PFSK-1 (cell line): ENCODE results near the gene GRIFIN.

ENCODE experiments used
- FOXP2 ChIP-seq: optimal IDR thresholded peaks from 2 replicates; pipeline ENCODE3; 2011; ENCODE audit warnings: borderline replicate concordance, control low read depth, inconsistent platforms; ENCODE audit not compliant: insufficient read depth; ENCODE audit errors: extremely low read length, extremely low read depth
- POLR2AphosphoS5 ChIP-seq: IDR thresholded peaks from 2 replicates; pipeline ENCODE4 v1.6.1; 2012; ENCODE audit warnings: low read depth, mild to moderate bottlenecking, control low read depth, low read length, moderate library complexity
- SIN3A ChIP-seq: IDR thresholded peaks from 2 replicates; pipeline ENCODE4 v1.6.1; 2012; ENCODE audit warnings: mild to moderate bottlenecking, low read length, moderate library complexity, borderline replicate concordance; ENCODE audit not compliant: insufficient read depth
- TAF1 ChIP-seq: IDR thresholded peaks from 2 replicates; pipeline ENCODE4 v1.6.1; 2012; ENCODE audit warnings: low read length, control low read depth, borderline replicate concordance; ENCODE audit not compliant: insufficient read depth
- TF ChIP-seq, protein P1 (sequence below), 2 experiments: IDR thresholded peaks; 2 replicates each; pipeline versions ENCODE4 v1.6.1 to v1.8.0; 2011 to 2012; ENCODE audit warnings: low read depth in 2 of 2, low read length in 2 of 2, control low read depth in 1 of 2, inconsistent platforms in 1 of 2, mild to moderate bottlenecking in 1 of 2, moderate library complexity in 1 of 2; ENCODE audit not compliant: insufficient read depth in 1 of 2

GRIFIN gene

DNA sequence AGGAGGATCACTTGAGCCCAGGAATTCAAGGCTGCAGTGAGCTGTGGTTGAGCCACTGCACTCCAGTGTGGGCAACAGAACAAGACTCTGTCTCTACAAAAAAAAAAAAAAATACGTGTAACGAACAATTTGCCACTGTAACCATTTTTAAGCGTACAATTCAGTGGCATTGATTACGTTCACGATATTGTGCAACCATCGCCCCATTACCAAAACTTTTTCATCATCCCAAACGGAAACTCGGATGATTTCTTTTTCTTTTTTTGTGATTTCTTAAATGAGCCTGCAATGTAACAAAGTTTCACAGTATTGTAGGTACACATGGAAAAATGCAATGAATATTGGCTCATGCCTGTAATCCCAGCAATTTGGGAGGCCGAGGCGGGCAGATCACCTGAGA, 9.5 kb downstream of the GRIFIN start:
- no peak for TF ChIP-seq FOXP2
- no peak for TF ChIP-seq SIN3A
- TF ChIP-seq TAF1 = no peak
- no peak for TF ChIP-seq POLR2AphosphoS5
- TF ChIP-seq, protein P1, sequence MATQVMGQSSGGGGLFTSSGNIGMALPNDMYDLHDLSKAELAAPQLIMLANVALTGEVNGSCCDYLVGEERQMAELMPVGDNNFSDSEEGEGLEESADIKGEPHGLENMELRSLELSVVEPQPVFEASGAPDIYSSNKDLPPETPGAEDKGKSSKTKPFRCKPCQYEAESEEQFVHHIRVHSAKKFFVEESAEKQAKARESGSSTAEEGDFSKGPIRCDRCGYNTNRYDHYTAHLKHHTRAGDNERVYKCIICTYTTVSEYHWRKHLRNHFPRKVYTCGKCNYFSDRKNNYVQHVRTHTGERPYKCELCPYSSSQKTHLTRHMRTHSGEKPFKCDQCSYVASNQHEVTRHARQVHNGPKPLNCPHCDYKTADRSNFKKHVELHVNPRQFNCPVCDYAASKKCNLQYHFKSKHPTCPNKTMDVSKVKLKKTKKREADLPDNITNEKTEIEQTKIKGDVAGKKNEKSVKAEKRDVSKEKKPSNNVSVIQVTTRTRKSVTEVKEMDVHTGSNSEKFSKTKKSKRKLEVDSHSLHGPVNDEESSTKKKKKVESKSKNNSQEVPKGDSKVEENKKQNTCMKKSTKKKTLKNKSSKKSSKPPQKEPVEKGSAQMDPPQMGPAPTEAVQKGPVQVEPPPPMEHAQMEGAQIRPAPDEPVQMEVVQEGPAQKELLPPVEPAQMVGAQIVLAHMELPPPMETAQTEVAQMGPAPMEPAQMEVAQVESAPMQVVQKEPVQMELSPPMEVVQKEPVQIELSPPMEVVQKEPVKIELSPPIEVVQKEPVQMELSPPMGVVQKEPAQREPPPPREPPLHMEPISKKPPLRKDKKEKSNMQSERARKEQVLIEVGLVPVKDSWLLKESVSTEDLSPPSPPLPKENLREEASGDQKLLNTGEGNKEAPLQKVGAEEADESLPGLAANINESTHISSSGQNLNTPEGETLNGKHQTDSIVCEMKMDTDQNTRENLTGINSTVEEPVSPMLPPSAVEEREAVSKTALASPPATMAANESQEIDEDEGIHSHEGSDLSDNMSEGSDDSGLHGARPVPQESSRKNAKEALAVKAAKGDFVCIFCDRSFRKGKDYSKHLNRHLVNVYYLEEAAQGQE (IDR thresholded peaks at IDR 0.05; ENCODE audit: insufficient read depth in 1 of 2, low read depth in 2 of 2, low read length in 2 of 2) = no peak

DNA sequence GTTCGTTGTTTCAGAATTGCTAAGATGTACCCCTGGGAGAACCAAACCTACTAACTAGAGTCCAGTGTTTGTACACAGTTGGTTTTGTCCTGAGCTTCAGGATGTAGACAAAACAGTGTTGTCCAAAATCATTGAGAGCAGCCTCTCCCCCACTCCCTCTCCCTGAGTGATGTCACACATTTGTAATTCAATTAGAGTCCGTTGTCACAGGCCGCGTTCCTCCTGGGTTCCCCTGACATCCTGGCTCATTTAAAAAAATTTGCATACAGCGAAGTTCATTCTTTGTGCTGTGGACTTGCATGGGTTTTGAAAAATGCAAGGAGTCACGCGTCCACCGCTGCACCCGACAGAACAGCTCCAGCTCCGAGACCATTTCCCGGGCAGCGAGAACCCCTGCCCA, 10.3 kb downstream of the GRIFIN start:
- TF ChIP-seq POLR2AphosphoS5 (no peak), FOXP2 (no peak), TAF1 (no peak)

DNA sequence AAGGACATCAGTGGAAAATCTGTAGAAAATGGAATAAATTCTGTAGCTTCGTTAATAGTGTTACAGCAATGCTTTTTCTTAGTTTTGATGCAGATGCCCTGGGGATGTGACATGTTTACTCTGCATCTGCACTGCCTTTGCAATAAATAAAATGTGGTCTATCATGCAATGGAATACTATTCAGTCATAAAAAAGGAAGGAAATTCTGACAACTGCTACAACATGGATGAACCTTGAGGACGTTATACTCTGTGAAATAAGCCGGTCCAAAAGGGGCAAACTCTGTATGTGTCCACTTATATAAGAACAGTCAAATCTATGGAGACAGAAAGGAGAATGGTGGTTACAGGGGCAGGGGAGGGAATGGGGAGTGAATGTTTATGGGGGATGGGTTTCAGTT, 13.5 kb downstream of the GRIFIN start:
- TF ChIP-seq POLR2AphosphoS5 = no peak
- no peak for TF ChIP-seq SIN3A
- TF ChIP-seq, protein P1 (IDR thresholded peaks at IDR 0.05; ENCODE audit: insufficient read depth in 1 of 2, low read depth in 2 of 2, low read length in 2 of 2) = no peak
- no peak for TF ChIP-seq TAF1
- no peak for TF ChIP-seq FOXP2

DNA sequence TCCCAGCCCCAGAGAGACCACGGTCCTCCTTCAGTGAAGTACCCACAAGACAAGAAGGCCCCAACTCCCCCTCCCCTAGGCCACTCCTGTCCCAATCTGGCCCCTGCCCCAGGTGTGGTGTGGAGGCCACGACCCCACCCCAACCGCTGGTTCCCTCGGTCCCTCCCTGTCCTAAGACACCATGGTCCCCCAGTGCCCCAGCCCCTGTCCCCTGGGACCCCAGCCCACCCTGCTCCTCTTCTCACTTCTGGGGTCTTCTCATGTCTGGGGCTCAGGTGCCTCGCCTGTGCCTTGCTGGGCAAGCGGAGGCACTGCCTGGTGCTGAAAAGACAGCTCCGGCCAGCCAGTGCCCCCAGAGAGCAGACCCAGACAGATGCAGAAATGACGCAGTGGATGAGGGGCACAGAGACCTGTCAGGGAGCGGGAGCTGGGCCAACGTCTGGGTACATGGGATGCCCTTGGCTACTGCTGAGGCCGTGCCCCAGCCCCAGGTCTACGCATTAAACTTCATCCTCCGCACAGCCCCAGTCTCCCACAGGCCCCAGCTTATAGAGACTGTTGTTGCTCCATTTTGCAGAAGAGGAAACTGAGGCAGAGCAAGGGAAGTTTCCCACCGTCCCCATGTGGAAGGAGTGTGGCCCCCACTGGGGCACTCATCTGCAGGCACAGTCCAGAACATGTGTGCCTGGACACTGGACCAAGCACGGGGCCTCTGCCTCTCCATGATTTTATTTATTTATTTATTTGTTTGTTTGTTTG, 14.8 kb downstream of the GRIFIN start:
- no peak for TF ChIP-seq SIN3A
- TF ChIP-seq, protein P1 (IDR thresholded peaks at IDR 0.05; ENCODE audit: insufficient read depth in 1 of 2, low read depth in 2 of 2, low read length in 2 of 2) = peak; percentile 30 to 77; a peak in 2 of 4 replicates

DNA sequence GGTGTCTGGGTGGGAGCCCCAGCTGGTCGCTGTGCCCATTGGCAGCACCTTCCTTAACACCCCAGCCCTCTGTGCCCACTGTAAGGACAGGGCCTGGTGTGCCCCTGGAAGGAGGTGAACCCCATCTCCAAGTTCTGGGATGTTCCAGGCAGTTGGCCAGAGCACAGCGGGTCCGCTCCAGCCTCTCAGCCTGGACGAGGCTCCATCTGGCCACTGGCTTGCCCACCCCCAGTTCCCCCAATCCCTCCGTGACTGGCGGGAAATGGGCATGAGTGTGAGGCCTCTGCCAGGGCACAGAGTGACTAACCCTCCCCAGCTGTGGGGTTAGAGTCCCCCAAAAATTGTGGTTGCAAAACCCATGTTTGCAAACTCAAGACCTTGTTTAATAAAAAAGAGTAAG, 15.6 kb downstream of the GRIFIN start:
- TF ChIP-seq TAF1 = no peak
- TF ChIP-seq SIN3A = no peak
- TF ChIP-seq POLR2AphosphoS5 = no peak
- TF ChIP-seq, protein P1 (IDR thresholded peaks at IDR 0.05; ENCODE audit: insufficient read depth in 1 of 2, low read depth in 2 of 2, low read length in 2 of 2) = no peak
- TF ChIP-seq FOXP2 = no peak
